ENCODE results near the gene OXNAD1.

DNA sequence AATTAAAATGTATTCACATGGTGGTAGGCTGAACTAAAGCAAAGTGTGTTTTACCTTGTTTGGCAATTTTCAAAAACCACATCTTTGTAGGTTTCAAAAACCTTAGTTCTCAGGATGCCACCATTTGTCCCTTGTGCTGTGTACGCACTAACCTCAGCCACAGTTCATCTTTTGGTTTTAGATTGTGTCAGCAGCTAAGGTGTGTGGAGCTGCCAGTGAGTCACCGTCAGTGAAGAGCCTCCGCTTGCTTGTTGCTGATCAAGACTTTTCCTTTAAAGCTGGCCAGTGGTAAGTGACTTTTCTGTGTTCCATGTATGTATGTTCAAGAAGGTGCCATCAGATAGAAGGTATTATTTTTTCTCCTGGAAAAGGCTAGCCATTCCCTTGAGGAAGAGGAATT is 21.1 kb downstream of the OXNAD1 start:
- TF ChIP-seq, protein P1, sequence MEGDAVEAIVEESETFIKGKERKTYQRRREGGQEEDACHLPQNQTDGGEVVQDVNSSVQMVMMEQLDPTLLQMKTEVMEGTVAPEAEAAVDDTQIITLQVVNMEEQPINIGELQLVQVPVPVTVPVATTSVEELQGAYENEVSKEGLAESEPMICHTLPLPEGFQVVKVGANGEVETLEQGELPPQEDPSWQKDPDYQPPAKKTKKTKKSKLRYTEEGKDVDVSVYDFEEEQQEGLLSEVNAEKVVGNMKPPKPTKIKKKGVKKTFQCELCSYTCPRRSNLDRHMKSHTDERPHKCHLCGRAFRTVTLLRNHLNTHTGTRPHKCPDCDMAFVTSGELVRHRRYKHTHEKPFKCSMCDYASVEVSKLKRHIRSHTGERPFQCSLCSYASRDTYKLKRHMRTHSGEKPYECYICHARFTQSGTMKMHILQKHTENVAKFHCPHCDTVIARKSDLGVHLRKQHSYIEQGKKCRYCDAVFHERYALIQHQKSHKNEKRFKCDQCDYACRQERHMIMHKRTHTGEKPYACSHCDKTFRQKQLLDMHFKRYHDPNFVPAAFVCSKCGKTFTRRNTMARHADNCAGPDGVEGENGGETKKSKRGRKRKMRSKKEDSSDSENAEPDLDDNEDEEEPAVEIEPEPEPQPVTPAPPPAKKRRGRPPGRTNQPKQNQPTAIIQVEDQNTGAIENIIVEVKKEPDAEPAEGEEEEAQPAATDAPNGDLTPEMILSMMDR (IDR thresholded peaks at IDR 0.05): no peak
- peak in 2 of 4 donors; percentile 24 to 51 for TF ChIP-seq POLR2A (IDR thresholded peaks at IDR 0.05)

Data from esophagus squamous epithelium (tissue), 4 donors.